Stimulated activated CD8-positive, alpha-beta memory T cell treated with anti-CD3 and anti-CD28 coated beads, Interleukin-7, amount 100 ng/mL, for 4 hours (primary cell): ENCODE measurements around the gene ST3GAL3.

ENCODE experiments used
- DNase-seq, 2 donors: peaks; one replicate each; pipeline ENCODE4 v3.0.0-alpha.2; 2020; ENCODE audit warnings: low read depth in 2 of 2

ST3GAL3 gene

DNA sequence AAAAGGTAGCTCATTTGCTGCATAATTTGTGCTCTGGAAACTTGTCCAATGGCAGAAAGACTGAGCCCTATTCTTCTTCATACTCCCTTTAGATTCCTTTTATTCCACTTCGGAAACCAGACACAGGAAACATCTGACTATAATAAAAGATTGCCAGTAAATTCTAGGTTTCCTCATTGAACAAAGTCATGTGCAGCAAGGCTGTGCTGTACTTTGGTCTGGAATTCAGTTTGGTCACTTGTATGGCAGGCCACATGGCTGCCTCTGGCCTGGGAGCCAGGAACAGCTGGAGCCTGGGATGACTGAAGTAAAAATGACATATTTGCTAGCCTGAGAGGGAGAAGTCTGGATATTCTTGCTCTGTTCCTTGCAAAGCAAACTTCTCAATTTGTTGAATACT, 79.6 kb downstream of the ST3GAL3 start:
- DNase-seq = no peak

DNA sequence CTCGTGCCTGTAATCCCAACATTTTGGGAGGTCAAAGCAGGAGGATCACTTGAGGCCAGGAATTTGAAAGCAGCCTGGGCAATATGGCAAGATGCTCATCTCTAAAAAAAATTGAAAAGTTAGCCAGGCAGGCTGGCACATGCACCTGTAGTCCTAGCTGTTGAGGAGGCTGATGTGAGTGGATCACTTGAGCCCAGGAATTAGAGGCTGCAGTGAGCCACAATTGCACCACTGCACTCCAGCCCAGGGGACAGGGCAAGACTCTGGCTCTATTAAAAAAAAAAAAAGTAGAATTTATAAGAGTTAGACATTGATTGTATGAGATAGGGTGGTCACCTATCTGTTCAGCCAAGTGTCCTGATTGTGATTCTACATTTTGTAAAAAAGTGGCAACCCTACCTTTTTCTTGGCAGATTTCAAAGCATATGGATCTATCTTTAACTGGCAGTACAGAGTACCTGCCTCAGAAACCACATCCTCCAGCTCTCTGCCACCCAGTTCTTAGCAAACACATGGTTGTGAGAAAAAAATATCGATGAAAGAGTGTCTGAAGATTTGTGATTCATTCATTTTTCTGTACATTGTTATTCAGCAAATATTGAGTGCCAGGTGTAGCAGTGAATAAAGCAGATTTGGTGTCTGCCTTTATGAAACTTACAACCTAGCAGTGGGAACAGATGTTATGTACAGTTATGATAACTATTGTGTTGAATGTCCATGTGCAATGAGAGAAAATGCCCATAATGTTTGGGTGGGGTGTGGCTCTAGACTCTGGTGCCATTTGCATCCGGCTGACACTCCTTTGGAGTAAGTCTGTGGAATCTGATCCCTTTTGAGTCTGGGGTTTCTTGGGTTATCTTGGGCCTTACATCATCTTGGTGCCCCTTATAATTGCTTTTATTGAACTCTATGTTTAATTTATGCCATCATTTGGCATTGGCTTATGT, 82.5 kb downstream of the ST3GAL3 start:
- DNase-seq = no peak

DNA sequence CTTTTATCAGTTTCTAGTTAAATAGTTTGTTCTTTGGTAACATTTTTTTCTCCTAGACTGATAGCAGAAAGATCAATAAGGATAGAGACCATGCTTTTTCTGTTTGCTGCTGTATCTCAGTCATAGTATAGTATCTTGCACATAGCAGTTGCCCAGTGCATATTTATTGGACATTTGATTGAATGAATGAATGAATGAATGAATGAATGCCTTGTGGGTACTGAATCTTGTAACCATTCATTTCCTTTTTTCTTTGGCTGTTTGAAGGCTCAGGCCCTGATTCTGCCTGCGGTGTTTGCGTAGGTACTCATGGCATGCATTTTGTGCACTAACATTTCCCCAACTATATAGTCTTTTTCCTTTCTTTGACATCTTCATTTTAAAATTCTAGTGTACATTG, 83.9 kb downstream of the ST3GAL3 start:
- DNase-seq = no peak

DNA sequence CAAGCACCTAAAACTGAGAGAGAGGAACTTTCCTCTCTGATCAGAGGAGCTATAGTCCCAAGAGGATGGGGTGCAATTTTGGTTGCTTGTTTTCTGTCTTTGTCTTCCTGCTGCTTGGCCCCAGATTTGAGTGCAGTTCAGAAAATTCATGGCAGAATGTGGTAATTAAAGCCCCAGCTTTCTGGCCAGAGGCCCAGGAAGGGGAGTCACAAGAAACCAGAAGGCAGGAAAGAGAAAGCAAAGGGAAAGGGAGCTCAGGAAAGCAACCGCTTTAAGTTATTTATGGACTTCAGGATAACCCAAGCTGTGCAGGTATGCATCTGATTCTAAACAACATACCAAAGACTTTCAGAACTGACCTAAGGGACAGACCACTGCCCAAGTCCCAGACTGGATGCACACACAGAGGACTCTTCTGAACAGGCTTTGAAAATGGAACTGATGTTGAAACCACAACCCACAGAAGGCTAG, 88.8 kb downstream of the ST3GAL3 start:
- DNase-seq = no peak

DNA sequence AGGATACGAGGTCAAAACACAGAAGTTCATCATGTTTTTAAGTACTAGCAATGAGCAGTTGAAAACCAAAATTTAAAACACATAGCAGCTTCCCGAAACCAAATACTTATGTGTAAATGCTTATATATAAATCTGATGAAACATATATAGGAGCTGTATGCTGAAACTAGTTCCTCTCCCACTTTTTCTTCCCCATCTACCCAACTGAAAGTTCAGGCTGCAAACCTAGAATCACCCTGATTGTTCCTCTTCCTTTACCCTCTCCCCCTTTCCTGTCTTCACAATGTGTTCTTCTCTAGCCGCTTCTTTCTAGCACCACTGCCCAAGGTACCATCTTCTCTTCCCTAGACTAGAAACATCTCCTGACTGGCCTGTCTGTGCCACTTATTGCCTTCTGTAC, 90.6 kb downstream of the ST3GAL3 start:
- no peak for DNase-seq

DNA sequence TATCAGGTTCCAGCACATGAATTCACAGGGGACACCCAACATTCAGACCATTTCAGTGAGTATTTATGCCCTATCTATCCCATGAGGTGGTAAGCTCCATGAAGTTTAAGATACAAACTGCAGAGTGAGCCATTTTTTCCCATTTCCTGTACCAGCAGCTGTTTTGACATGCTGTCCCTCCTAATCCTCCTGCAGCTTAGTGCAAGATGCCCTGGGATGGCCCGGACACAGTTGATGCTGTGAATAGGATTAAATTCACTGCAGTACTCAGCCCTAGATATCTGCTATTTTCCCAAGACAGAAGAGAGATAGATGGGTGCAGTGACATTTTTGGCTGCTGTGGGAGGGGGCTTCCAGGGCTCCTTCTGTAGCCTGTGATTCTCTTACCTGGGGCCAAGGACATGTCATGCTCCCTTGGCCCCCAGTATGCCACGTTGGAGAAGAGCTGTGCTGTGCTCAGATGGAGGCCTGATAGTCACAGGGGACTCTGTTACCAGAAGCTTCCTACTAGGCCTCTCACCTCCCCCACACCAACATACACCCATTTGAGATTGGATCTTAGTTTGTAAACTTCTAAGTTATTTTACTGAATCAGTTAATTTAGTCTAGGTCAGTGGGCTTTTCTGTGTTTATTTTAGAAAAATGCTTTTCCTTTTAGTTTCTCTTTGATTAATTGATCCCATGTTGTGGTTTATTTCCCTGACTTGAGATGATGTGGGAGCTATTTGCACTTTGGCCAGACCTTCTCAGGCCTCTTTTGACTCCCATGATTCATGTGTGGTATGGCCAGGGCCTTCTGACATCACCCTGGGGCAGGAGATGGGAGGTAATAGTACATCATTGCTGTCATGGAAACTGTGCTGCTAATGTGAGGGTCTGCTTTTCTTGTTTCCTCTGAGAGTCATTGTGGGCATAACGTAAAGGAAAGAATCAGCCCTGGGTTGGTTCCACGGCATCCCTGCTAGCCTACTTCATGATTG, 92.6 kb downstream of the ST3GAL3 start:
- DNase-seq = no peak

DNA sequence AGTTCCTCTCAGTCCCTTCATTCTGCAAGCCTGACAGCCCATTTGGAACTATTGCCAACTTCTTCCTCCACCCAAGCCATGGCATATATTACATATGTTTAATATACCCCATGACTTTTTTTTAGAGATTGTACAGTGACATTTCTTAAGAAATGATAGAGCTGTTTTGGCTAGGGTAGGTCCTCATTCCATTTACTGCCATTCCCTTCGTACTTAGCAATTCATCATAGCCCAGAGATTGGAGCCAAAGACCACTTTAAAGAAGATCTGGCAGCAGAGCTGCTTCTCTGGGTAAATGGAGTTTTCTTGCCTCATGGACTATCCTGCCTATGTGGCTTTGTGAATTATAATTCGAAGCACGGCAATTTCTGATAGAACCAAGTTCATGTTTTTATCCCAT, 93.4 kb downstream of the ST3GAL3 start:
- no peak for DNase-seq

DNA sequence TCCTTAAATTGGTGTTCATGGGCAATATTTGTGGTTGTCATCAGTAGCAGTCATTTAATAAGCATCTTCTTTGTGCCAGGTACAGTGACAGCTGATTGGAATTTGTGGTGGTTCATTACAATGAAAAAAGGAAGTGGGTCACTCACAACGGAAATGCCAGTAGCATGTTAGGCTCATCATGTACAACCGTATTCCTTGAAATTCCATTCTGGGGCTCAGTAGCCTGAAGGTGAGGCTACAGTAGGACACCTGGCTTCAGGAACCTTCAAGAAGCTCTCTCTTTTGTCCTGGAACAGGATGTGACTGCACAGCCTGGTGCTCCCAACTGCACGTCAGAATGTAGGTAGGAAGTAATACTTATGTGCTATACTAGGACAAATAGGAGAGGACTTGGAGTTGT, 93.9 kb downstream of the ST3GAL3 start:
- DNase-seq = no peak

DNA sequence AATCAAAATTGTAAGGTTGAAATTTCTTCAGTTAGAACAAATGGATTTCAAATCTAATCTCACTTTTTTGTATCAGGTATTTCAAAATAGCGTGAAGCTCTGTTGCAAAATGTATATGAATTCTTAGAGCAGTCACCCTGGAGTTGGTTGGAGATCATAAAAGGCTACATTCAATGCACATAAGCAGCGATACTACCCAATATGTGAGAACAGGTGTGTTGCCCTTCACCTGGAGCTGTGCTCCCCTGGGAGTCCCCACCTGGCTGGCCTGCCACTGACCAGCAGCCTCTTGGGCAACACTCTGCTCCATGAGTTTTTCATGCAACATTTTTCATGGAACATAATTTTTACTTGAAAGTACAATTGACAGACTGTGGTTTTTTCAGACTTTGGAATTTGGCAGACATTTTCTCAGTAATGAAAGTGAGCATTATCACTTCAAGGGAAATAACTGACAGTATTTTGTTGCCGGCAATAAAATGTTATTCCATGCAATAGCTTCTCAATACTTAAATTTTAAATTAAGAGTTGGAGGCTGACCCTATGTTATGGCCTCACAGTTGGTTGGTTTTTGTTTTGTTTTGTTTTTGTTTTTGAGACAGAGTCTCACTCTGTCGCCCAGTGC, 95.1 kb downstream of the ST3GAL3 start:
- DNase-seq = no peak

DNA sequence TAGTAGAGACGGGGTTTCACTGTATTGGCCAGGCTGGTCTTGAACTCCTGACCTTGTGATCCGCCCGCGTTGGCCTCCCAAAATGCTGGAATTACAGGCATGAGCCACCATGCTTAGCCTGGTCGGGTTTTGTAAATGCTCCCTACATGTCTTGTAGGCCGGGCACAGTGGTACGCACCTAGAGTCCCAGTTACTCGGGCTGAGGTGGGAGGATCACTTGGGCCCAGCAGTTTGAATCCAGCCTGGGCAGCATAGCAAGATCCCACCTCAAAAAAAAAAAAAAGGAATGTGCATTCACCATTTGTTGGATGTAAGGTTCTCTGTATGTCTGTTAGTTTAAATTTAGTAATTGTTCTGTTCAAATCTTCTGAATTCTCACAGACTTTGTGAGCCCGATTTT, 95.8 kb downstream of the ST3GAL3 start:
- DNase-seq = no peak

DNA sequence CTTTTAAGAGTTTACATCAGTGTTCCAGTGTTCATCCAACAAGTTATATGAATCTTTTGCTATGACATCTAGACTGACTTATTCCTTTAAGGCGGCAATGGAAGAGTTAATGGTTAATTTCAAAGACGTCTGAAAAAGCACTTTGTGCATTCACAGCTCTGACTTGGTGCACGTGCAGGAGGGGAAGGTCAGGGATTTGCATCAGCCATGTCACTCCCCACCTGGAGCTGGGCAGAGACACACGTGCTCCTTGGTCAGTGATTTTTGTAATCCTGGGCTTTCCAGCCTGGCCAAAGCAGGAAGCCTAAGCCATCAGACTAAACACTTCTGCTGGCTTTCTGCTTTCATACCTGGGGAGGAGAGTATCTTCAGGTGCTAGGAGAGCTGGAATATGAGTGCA, 96.3 kb downstream of the ST3GAL3 start:
- DNase-seq = no peak

DNA sequence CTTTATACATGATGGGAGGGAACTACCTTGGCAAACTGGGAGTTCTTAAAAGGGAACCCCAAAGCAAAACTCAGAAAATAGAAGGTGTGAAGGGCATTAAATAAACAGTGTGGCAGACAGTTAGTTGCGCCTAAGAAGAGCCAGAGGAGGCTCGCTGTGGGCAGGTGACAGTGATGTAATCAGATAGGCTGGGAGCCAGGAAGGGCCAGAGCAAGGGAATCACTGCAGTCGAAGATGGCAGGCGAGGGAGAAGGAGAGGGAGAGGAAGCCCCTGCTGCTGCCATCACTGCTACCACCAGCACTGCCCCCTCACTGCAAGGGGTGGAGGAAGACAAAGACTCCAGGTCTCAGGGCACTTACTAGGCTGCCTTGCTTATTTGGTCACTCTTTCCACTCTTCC, 97.2 kb downstream of the ST3GAL3 start:
- no peak for DNase-seq

DNA sequence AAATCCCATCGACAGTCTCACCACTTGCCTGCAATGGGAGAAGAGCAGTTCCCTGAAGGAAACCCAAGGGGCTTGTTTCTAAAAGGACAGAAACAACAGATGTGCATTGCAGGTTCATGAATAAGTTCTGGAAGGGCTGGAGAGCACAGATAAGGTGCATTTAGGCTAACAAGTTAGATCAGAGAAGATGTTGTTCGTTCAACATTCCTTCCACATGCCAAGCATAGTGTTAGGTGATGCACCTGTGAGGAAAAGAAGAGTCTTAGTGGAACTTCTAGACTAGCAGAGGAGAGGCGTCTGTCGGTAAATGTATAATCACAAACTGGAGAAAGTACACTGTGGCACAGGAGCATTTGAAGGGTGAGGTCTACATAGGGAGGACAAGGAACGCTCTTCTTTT, 98.0 kb downstream of the ST3GAL3 start:
- no peak for DNase-seq

DNA sequence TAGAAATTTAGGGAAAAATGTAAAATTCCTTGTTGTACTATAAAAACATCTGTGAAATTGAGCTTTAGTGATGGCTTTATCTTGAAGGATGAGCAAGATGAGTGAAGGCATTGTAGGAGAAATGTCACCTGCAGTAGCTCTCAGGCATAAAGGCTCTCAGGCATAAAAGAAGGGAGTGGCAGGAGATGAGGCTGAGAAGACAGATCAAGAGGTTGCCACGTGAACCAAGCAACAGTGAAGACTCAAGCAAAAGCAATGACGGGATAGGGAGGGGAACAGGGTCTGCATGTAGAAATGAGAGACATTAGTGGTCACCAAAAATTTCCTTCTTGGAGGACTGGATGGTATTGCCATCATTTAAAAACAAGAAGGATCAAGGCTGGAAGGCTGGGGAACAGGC, 98.8 kb downstream of the ST3GAL3 start:
- DNase-seq = no peak

DNA sequence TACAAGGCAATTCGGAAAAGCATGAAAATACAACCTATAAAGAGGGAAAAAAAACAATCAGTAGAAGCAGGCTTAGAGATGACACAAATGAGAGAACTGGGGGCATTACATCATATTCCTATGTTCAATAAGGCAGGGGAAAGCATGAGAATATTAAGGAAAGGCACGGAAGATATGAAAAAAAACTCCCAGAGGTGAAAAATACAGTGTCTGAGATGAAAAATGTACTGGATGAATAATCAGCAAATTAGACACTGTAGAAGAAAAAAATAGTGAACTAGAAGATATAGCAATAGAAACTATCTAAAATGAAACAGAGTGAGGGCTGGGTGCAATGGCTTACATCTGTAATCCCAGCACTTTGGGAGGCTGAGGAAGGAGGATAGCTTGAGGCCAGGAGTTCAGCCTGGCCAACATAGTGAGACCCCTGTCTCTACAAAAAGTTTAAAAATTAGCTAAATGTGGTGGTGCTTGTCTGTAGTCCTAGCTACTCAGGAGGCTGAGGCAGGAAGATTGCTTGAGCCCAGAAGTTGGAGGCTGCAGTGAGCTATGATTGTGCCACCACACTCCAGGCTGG, 101.8 kb downstream of the ST3GAL3 start:
- DNase-seq = no peak

DNA sequence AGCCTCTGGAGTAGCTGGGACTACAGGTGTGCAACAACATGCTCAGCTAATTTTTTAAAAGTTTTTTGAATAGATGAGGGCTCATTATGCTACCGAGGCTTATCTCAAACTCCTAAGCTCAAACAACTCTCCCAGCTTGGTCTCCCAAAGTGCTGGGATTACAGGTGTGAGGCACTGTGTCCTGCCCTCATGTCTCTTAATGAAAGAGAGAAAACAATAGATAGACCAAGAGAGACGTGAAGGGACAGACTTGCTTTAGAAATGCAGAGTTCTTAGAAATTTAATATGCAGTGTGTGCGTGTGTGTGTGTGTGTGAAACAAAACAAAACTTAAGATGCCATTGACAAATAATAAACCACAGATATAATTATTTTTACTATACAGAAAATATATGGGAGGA, 105.2 kb downstream of the ST3GAL3 start:
- DNase-seq = no peak

DNA sequence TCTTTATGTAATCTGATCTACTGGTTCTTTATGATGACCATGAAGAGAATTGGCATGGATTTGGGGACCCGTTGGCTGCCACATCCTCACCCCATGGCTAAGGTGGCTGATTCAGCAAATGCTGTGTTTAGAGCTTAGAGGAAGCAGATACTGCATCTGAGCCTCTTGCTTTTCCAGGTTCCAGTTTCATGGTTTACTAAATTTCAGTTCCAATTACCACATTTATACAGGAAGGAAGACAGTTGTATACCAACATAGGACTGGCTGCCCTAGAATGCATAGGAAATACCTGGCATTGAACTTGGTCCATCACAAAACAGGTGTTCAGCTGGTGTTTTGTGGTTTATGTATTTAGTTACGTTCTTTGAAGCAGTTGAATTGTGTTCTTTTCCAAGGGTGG, 107.1 kb downstream of the ST3GAL3 start:
- no peak for DNase-seq

DNA sequence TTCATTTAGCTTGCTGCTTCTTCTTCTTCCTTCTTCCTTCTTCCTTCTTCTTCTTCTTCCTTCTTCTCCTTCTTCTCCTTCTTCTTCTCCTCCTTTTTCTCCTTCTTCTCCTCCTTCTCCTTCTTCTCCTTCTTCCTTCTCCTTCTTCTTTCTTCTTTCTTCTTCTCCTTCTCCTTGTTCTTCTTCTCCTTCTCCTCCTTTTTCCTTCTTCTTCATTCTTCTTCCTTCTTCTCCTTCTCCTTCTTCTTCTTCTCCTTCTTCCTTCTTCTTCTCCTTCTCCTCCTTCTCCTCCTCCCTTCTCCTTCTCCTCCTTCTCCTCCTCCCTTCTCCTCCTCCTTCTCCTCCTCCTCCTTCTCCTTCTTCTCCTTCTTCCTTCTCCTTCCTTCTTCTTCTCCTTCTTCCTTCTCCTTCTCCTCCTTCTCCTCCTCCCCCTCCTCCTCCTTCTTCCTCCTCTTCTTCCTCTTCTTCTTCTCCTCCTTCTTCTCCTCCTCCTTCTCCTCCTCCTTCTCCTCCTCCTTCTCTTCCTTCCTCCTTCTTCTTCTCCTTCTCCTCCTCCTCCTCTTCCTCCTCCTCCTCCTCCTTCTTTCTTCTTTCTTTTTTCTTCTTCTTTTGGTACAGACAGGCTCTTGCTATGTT, 110.1 kb downstream of the ST3GAL3 start:
- no peak for DNase-seq

DNA sequence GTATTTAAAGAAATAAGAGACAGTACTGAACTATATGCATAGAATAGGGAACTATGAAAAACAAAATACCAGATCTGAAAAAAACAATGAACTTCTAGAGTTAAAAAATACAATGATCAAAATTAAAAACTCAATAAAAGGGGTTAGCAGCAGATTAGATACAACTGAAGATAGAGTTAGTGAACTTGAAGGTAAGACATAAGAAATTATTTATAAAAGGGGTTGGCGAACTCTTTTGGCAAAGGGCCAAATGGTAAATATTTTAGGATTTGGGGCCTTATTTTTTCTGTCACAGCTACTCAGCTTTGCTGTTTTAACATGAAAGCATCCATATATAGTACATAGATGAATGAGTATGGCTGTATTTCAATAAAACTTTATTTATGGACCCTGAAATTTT, 111.4 kb downstream of the ST3GAL3 start:
- no peak for DNase-seq

DNA sequence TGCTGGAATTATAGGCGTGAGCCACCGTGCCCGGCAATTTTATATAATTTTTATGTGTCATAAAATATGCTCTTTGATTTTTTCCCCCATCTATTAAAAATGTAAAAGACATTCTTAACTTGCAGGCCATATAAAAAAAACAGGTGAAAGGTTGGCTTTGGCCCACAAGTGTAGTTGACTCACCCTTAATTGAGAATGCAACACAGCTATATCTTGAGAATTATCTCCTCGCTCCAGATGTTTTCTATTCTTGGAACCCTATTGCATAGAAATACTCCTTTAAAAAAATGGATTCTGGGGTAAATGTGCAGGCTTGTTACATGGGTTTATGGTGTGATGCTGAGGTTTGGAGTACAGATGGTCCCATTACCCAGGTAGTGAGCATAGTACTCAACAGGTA, 112.0 kb downstream of the ST3GAL3 start:
- DNase-seq = no peak

DNA sequence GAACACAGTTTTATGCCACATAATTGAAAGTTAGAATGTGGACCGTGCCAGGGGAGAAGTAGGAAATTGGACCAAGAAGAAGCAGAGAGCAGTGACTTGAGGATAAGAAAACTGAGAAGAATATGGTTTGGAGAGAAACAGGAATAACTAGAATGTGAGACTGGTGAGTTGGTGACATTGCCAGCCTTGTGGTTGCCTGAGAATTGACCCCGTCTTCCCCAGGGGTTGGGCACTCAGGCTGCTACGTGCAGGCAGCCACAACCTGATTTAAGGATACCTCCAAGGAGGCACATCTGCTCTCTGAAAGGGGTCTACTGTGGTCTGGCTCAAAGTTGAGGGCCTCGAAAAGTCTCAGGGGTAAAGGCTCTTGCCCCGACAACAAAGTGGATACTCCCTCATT, 114.1 kb downstream of the ST3GAL3 start:
- no peak for DNase-seq
